Measurements from ENCODE around the gene TMED7. TPM values are rescaled to one million over a fixed set of nuclear protein-coding genes. Genes with fewer than 3 reads are reported as not detected.

TMED7 gene
- total and polyA plus RNA-seq, 2 of the 8 experiments (the other 6 are each of a cell fraction or from before 2014, with no cell fraction given) = 43.8 to 75.2 TPM

GRCh38 chr5:115634343-115635132 is 8.7 kb upstream of the TMED7 start:
- H3K4me3 ChIP-seq (ENCODE audit: extremely low read depth in 1 of 4, insufficient read depth in 2 of 4, low read depth in 3 of 4, low read length in 4 of 4) = peak overlapping the region; percentile 1 to 54 (median 28); a peak in 6 of 8 replicates
- DNase-seq (ENCODE audit: low read depth in 1 of 2, low spot score in 2 of 2) = peak; percentile 66 to 92
- WGBS, 2 experiments (ENCODE audit: extremely low coverage in 1 of 2, insufficient coverage in 1 of 2, insufficient read length in 1 of 2, insufficient replicate concordance in 2 of 2, low coverage in 1 of 2, low lambda C conversion rate in 2 of 2, missing lambda C conversion rate in 1 of 2) = 8% methylated on average over 8 of the region's 8 CpGs; no CpG with 5 or more reads in 1 of the 2 experiments
- H3K9ac ChIP-seq (replicated peaks in 1 of 4; ENCODE audit: extremely low read depth in 1 of 4, low read depth in 3 of 4, low read length in 3 of 4) = peak overlapping the region in 1 of 4 experiments; percentile 25; a peak in 1 of 7 replicates
- H2BK5ac ChIP-seq (ENCODE audit: low read depth, low read length) = peak overlapping the region; percentile 67; the same call in 1 of the 2 replicates
- no peak overlapping the region for H3K56ac ChIP-seq (replicated peaks; ENCODE audit: insufficient read length, low read depth, low read length)
- H3K36me3 ChIP-seq (ENCODE audit: control insufficient read depth in 2 of 4, insufficient read depth in 4 of 4, low read length in 3 of 4) = no peaks in the 10 kb centered on the region
- H3K18ac ChIP-seq (ENCODE audit: extremely low read depth, low read length) = peak overlapping the region; percentile 52; the same call in 1 of the 2 replicates
- no peaks in the 10 kb centered on the region for H3K23me2 ChIP-seq (ENCODE audit: low read depth, low read length)
- POLR2A ChIA-PET (ENCODE audit: partially characterized antibody) = interaction anchor here (1.3 to 2.5 kb wide), 3 partner anchors 197 to 207 kb away, joined by 3 to 8 read pairs (median 4); partner anchors contain the start of genes AP3S1 and ATG12
- FAIRE-seq = peak; percentile 87
- H4K91ac ChIP-seq (replicated peaks; ENCODE audit: insufficient read length, low read length) = peak overlapping the region; percentile 25
- no peaks in the 10 kb centered on the region for H3K27me3 ChIP-seq (replicated peaks in 1 of 4; ENCODE audit: control insufficient read depth in 3 of 4, extremely low read depth in 1 of 4, insufficient read depth in 3 of 4, low read length in 3 of 4)
- H2BK12ac ChIP-seq (ENCODE audit: low read depth, low read length) = 0 out of 2 replicates have a peak overlapping the region, but pooled peaks have one; percentile 46
- H2BK120ac ChIP-seq (replicated peaks; ENCODE audit: low read depth, low read length) = peak overlapping the region; percentile 44
- H3K4me1 ChIP-seq (replicated peaks in 1 of 4; ENCODE audit: control insufficient read depth in 3 of 4, insufficient read depth in 4 of 4, low read length in 3 of 4) = peaks cover 0 to 16% (median 7%) of the 10 kb centered on the region in 4 experiments; a peak in 4 of 7 replicates
- H4K5ac ChIP-seq (ENCODE audit: insufficient read length, low read depth, low read length) = no peak overlapping the region
- H2AFZ ChIP-seq (ENCODE audit: low read length) = peak overlapping the region; percentile 84; the same call in 1 of the 2 replicates
- H2BK15ac ChIP-seq (ENCODE audit: low read length) = no peak overlapping the region
- CTCF ChIA-PET (ENCODE audit: partially characterized antibody) = interaction anchor here (0.8 to 3.4 kb wide), 19 partner anchors 9 to 522 kb away, joined by 3 to 26 read pairs (median 4); partner anchors contain the start of genes AP3S1 and ATG12
- H3K9me3 ChIP-seq (ENCODE audit: insufficient read depth in 2 of 2, low read depth in 1 of 2, low read length in 1 of 2) = no peaks in the 10 kb centered on the region
- H4K20me1 ChIP-seq (replicated peaks in 1 of 2; ENCODE audit: control insufficient read depth in 1 of 2, insufficient read depth in 2 of 2, low read length in 2 of 2) = no peaks in the 10 kb centered on the region
- 0 out of 2 replicates have a peak overlapping the region, but pooled peaks have one; percentile 30 for H3K27ac ChIP-seq (ENCODE audit: low read depth, low read length)
- H4K8ac ChIP-seq (ENCODE audit: extremely low read depth, insufficient read depth, low read length) = no peak overlapping the region
- no peak overlapping the region for H3K23ac ChIP-seq (ENCODE audit: insufficient read length)
- no peak overlapping the region for H3K14ac ChIP-seq (ENCODE audit: insufficient read length)
- no peak overlapping the region for H2BK20ac ChIP-seq (ENCODE audit: low read length)
- peaks cover 0 to 4% of the 10 kb centered on the region in 2 experiments; a peak in 1 of 4 replicates for H3K79me2 ChIP-seq (ENCODE audit: control insufficient read depth in 1 of 2, insufficient read depth in 2 of 2, low read length in 2 of 2)
- peak overlapping the region; percentile 46 to 67 for H3K4me2 ChIP-seq (ENCODE audit: insufficient read depth in 1 of 2, low read depth in 2 of 2, low read length in 2 of 2)
- H3K4ac ChIP-seq (replicated peaks; ENCODE audit: insufficient read length, low read depth, low read length) = no peak overlapping the region
- H3K79me1 ChIP-seq (ENCODE audit: low read depth, low read length) = no peaks in the 10 kb centered on the region
- H2AK5ac ChIP-seq (ENCODE audit: low read depth, low read length) = no peak overlapping the region
- TF ChIP-seq CTCF (IDR thresholded peaks at IDR 0.05; ENCODE audit: control extremely low read depth in 1 of 3, insufficient read depth in 1 of 3, low read depth in 1 of 3, low read length in 3 of 3) (peak; percentile 80 to 86 (median 85)), POU5F1 (IDR thresholded peaks at IDR 0.05; ENCODE audit: low read depth, low read length) (0 out of 2 replicates have a peak, but pooled peaks have one; percentile 64), SP1 (IDR thresholded peaks at IDR 0.05; ENCODE audit: low read depth, low read length) (0 out of 2 replicates have a peak, but pooled peaks have one; percentile 34)
